Epithelial cell of esophagus (primary cell): ENCODE measurements around the gene NEDD4L.

ENCODE experiments used
- DNase-seq: peaks from one replicate; pipeline ENCODE4 v3.0.0; 2010; ENCODE audit warnings: low read depth
- H3K4me3 ChIP-seq: 2 replicates; pipeline ENCODE4 v1.5.1; 2011; ENCODE audit warnings: mild to moderate bottlenecking, low read length, control low read depth
- CTCF ChIP-seq: IDR thresholded peaks from 2 replicates; pipeline ENCODE4 v1.5.1; 2011; ENCODE audit warnings: low read depth, mild to moderate bottlenecking, low read length, control low read depth, inconsistent platforms; ENCODE audit not compliant: insufficient read depth; ENCODE audit errors: missing control alignments

NEDD4L gene

GRCh38 chr18:58416704-58417683 is 373.0 kb downstream of the NEDD4L start:
- DNase-seq, result no peak
- no peak for TF ChIP-seq CTCF
- no peak overlapping the region for H3K4me3 ChIP-seq

- H3K4me3 ChIP-seq, result no peak overlapping the region
- no peak for TF ChIP-seq CTCF
- DNase-seq, result peak; percentile 71
Measured at GRCh38 chr18:58417752-58418151, 373.7 kb downstream of the NEDD4L start.

DNA sequence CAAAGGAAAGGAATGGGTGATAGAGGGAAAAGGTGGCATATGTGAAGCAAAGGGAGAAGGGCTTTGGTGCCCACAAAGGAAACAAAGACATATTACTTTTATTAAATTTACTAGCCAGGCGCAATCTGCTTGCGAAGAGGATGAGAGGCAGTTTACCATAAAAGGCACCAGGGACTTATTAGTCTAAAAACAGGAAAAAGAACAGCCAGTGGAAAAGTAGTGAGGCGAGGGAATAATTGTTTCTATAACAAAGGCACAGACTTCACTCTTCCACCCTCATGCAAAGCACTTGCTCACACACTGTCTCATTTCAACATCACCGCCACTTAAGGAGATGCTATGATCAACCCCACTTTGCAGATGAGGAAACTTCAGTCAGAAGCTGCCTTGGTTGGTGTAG is 374.3 kb downstream of the NEDD4L start:
- H3K4me3 ChIP-seq, result no peak overlapping the region
- DNase-seq, result no peak
- no peak for TF ChIP-seq CTCF

DNA sequence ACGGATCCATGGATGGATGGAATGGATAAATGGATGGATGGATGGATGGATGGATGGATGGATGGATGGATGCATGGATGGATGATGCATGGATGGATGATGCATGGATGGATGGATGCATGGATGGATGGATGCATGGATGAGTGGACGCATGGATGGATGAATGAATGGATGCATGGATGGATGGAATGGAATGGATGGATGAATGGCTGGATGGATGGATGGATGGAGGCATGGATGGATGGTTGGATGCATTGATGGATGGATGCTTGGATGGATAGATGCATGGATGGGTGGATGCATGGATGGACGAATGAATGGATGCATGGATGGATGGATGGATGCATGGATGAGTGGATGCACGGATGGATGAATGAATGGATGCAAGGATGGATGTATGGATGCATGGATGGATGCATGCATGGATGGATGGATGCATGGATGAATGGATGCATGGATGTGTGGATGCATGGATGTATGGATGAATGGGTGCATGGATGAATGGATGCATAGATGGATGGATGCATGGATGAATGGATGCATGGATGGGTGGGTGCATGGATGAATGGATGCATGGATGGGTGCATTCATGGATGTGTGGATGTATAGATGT is 375.7 kb downstream of the NEDD4L start:
- no peak for TF ChIP-seq CTCF
- no peak for DNase-seq
- no peak overlapping the region for H3K4me3 ChIP-seq

DNA sequence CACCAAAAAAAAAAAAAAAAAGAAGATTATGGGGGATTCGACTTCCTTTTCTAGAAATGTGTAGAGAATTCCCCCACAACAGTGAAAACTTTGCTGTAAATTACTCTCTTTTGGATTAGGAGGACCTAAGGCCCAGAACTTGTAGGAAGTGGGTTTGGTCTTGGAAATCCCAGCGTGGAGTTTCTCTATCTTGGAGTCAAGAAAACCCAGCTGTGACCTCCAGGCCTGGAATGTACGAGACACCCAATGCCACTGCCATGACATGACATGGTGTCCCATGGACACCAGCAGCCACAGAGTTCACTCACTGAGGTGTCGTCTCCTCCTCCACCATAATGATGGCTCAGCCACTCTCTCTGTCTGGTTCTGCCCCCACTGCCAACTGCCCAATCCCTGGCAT is 382.6 kb downstream of the NEDD4L start:
- TF ChIP-seq CTCF, result no peak
- H3K4me3 ChIP-seq, result no peak overlapping the region
- no peak for DNase-seq

DNA sequence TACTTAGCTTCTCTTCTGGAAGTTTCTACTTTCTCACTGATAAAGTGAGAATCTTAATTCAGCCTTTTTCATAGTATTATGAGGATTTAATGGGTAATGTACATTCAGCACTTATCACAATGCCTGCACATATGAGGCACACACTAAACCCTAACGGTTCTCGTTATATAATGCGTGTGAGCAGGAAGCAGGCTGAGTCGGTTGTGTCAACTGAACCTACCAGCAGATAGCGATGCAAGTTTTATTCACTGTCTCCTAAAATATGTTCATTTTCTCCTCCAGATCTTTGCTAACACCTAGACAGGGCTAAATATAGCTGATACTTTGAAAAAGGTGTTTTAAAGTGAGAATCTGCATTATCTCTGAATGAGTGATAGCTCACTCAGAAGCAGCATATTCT is 383.3 kb downstream of the NEDD4L start:
- no peak for TF ChIP-seq CTCF
- H3K4me3 ChIP-seq, result no peak overlapping the region
- DNase-seq, result no peak

DNA sequence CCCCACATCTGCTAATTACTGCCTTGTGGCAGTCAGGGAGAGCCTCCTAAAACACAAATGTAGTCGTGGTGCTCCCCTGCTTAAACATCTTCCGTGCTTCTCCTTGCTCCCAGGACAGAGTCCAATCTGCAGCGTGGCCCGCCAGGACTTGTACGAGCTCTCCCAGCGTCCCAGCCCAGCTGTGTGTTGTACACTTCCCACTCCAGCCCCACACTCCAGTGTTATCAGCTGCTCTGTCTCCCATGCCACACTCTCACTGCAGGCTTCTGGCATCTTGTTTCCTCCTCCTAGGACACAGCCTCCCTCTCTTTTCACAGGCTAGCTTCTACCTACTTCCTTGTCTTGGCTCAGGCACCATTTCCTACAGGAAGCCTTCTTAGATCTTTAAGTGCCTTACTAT is 385.4 kb downstream of the NEDD4L start:
- no peak for TF ChIP-seq CTCF
- H3K4me3 ChIP-seq, result no peak overlapping the region
- no peak for DNase-seq
